Stimulated activated CD4-positive, alpha-beta T cell treated with anti-CD3 and anti-CD28 coated beads, Interleukin-4, amount 100 ng/mL, for 1 hour (primary cell): Measurements from ENCODE around the gene KLF1.
A peak's percentile ranks its signal among the peaks of the same experiment; 100 is the strongest.
"Not testable (repeated sequence)": the region's sequence is repeated elsewhere in the genome, so short reads cannot be mapped to it uniquely, and the experiment has no call there.

Experiments
- DNase-seq: peaks from one replicate; pipeline ENCODE4 v3.0.0-alpha.2; 2020

KLF1 gene

GRCh38 chr19:12886969-12887747 lies at the start of gene KLF1:
Gene KLF1 (minus strand): TSS chr19:12887201. CDS start chr19:12887140, 61 bp downstream.
- no peak for DNase-seq

GRCh38 chr19:12936582-12936981 lies 49.6 kb upstream of the KLF1 start:
- no peak for DNase-seq

- DNase-seq: no peak
Observed at GRCh38 chr19:12935071-12935470, 48.1 kb upstream of the KLF1 start.

GRCh38 chr19:12933287-12934072 lies 46.5 kb upstream of the KLF1 start, which contains the start of gene FARSA:
Gene FARSA (minus strand): TSS chr19:12933711. CDS start chr19:12933696, 15 bp downstream.
- DNase-seq: peak; percentile 87

- DNase-seq: no peak
Observed at GRCh38 chr19:12932392-12933286, 45.6 kb upstream of the KLF1 start.

- no peak for DNase-seq
Observed at GRCh38 chr19:12930002-12930645, 43.1 kb upstream of the KLF1 start.

- DNase-seq: no peak
Observed at GRCh38 chr19:12924621-12925310, 37.8 kb upstream of the KLF1 start.

GRCh38 chr19:12922959-12923358 lies 36.0 kb upstream of the KLF1 start:
- DNase-seq: no peak

GRCh38 chr19:12921047-12921446 lies 34.0 kb upstream of the KLF1 start:
- no peak for DNase-seq

GRCh38 chr19:12918253-12918652 lies 31.3 kb upstream of the KLF1 start:
- DNase-seq: no peak

GRCh38 chr19:12915860-12916259 lies 28.9 kb upstream of the KLF1 start:
- DNase-seq: not testable (repeated sequence)

GRCh38 chr19:12913851-12914690 lies 27.1 kb upstream of the KLF1 start:
- peak; percentile 22 for DNase-seq

GRCh38 chr19:12913011-12913561 lies 26.1 kb upstream of the KLF1 start:
- DNase-seq: no peak

GRCh38 chr19:12912571-12912970 lies 25.6 kb upstream of the KLF1 start:
- no peak for DNase-seq

- DNase-seq: no peak
Observed at GRCh38 chr19:12907166-12907565, 20.2 kb upstream of the KLF1 start.

- DNase-seq: no peak
Observed at GRCh38 chr19:12899891-12900518, 13.0 kb upstream of the KLF1 start.

GRCh38 chr19:12896460-12896859 lies 9.5 kb upstream of the KLF1 start:
- no peak for DNase-seq

- DNase-seq: no peak
Observed at GRCh38 chr19:12893582-12893981, 6.6 kb upstream of the KLF1 start.

- no peak for DNase-seq
Observed at GRCh38 chr19:12891553-12892021, 4.6 kb upstream of the KLF1 start.
